ENCODE measurements around the gene ZNF750. TPM values are rescaled to one million over a fixed set of nuclear protein-coding genes. Genes with fewer than 3 reads are reported as not detected.

ZNF750 gene
- polyA plus RNA-seq, 12 donors: 0.10 to 38.6 (median 0.24) TPM; not detected in 2

DNA sequence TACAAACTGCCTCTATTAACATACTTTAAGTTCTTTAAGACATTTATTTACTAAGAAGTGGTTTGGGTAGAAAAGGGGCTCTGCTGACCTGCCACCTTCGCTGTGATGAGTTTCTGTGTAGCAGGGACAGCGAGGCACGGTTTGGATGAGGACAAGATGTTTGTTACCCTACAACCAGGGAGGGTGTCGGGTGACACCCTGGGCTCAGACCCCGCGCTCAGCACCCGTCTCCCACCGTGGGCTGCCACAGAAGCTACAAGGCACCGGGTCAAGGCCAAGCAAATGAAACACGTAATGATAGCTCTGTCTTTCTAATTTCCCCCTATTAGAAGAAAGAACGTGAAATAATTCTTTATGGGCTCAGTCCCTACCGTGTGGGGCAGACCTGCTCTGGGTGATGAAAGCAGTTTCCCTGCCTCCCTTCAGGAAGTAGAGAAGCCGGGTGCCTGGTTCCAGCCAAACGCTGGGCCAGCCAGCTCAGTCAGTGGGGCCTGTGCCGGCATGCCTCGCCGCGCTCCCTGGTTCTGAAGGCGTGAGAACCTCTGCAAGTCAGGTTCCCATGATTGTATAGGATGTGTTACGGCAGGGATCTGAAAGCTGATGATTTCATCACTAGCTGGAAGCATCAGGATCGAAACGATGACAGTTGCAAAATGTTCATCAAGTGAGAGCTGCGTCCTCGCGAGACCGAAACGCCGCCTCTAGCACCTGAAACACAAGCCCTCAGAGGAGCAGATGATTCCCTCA, 3.9 kb downstream of the ZNF750 start:
- DNase-seq: no peak

GRCh38 chr17:82835122-82835521, 4.7 kb downstream of the ZNF750 start:
- no peak for DNase-seq

- DNase-seq: no peak
Measured at GRCh38 chr17:82832881-82833475, 6.8 kb downstream of the ZNF750 start.

- no peak for DNase-seq
Measured at GRCh38 chr17:82832411-82832810, 7.4 kb downstream of the ZNF750 start.

DNA sequence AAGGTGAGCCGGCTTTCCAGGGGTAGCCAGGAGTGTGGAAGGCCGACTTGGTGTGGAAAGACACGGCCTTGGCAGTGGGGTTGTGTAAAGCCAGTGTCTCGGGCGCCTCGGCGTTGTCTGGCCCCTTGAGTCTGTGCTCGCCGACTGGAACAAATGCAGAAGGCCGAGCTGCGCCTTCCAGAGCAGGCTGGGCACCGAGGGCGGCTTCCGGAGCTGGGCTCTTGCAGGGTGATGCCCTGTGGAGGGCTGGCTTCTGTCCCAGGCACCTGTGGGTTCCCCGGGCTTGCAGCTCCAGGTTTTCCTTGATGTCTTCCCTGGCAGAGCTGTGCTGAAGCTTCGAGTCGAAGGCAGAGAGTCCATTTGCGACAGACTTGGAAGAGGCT, 8.0 kb downstream of the ZNF750 start:
- DNase-seq: no peak

GRCh38 chr17:82831041-82831817, 8.6 kb downstream of the ZNF750 start:
- DNase-seq: no peak

- DNase-seq: peak; percentile 49
Measured at GRCh38 chr17:82830249-82830661, 9.6 kb downstream of the ZNF750 start.

DNA sequence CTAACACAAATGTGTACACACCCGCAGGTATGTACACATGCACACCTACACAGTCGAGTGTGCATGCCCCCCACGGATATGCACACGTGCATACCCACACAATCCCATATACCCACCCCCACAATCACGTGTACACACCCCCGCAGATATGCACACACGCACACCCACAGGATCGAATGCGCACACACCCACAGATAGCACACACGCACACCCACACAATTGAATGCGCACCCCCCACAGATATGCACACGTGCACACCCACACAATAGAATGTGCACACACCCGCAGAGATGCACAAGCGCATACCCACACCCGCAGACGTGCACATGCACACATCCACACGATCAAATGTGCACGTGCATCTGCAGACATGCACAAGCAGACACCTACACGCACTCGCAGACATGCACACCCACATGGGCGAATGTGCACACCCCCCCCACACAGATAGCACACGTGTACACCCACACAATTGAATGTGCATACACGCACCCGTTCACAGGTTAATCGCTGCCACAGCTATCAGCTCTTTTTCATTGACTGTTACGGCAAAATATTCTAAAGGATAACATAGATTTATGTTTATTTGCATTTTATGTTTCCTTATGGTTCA, 10.8 kb downstream of the ZNF750 start:
- DNase-seq: no peak

GRCh38 chr17:82826956-82827355, 12.9 kb downstream of the ZNF750 start:
- DNase-seq: no peak

DNA sequence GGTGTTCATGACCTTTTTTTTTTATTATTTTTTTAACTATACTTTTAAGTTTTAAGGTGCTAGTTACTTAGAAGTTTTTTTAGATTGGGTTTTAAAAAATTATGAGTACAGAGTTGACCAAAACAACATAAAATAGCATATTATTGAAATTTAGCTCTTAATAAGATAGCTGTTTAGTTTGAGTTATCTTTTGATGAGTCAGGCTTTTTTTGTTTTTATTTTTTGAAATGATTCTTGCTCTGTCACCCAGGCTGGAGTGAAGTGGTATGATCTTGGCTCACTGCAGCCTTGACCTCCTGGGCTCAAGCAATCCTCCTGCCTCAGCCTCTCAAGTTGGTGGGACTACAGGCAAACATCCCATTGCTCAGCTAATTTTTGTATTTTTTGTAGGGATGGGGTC, 13.6 kb downstream of the ZNF750 start:
- no peak for DNase-seq

- no peak for DNase-seq
Measured at GRCh38 chr17:82825540-82826124, 14.2 kb downstream of the ZNF750 start.

DNA sequence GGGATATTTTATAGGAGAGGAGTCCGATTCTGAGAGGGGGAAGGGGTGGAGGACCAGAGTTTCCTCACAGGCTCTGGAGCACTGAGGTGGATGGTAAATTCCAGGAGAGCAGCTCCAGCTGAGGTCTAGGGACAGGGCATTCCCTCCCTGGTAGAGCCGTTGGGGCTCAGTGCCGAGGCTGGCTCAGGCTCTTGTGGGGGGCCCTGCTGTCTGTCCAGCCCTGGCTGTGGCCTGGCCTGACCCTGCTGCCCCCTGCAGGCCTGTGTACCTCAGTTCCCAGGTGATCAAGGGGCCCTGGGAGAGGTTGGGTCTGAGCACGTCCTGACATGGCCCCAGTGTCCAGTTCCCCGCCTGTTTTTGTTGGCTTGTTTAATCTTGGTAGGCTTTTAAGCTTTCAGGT, 16.8 kb downstream of the ZNF750 start:
- no peak for DNase-seq

DNA sequence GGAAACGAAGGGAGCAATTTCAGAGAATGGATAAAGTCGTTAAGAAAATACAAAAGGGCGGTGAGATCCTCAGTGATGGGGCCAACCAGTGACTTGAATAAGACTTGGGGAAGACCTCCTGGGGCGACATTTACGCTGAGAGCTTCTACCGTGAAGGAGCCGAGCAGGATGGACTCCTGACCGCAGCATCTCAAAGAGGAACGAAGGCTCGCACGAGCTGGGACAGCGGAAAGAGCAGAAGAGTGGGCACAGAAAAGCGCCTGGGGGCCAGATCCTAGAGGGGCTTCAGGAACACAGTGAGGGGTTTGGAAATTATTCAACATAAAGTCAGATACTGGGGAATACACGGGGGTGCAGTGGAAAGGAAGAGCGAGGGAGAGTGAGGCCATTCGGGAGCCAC, 17.5 kb downstream of the ZNF750 start:
- no peak for DNase-seq

GRCh38 chr17:82821554-82821953, 18.3 kb downstream of the ZNF750 start:
- no peak for DNase-seq

- DNase-seq: no peak
Measured at GRCh38 chr17:82820278-82821251, 19.3 kb downstream of the ZNF750 start.

GRCh38 chr17:82817947-82818346, 21.9 kb downstream of the ZNF750 start:
- DNase-seq: no peak

DNA sequence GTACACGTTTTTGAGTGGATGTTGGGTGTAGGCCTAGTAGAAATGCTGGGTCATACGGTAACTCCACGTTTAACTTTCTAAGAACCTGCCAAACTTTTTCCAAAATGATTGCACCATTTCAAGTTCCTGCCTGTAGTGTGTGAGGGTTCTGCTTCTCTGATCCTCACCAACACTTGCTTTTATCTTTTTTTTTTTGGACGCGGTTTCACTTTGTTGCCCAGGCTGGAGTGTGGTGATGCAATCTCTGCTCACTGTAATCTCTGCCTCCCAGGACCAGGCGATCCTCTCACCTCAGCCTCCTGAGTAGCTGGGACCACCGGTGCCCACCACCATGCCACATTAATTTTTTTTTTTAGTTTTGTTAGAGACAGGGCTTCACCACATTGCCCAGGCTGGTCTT, 23.5 kb downstream of the ZNF750 start:
- no peak for DNase-seq

DNA sequence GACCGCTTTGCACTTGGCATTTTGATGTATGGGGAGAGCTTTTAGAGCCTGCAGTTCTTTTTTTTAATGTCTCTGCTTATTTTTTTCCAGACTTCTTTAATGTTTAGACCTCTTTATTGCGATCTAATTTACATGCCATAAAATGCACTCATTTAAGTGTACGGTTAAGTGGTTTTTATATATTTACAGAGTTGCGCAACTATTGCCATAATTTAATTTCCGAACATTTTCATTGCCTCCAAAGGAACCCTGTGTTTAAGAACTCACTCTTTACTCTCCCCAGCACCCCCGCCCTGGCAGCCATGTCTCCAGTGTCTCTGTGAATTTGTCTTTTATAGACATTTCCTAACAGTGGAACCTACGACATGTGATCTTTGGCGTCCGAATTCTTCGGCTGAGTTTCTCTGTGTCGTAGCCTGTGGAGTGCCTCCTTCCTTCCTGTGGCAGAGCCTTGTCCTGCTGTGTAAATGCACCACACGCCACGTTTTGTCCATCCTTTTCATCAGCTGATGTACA, 24.0 kb downstream of the ZNF750 start:
- no peak for DNase-seq

DNA sequence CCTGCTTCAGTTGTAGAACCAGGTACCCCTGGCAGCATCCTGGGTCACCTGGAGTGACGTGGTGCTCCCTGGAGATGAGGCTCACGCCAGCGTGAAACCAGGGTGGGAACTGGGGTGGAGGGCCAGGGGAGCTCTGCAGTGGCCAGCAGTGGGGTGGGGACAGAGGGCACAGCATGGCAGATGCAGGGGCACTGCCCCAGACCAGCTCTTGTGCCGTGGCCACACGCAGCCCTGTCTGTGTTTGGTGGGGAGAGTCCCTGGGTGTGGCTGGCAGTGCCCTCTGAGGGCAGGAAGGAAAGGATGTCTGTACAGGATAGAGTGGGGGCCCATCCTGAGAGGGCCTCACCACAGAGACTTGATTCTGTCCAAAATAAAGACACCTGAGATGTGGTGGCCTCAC, 24.5 kb downstream of the ZNF750 start:
- DNase-seq: no peak

GRCh38 chr17:82814834-82815233, 25.0 kb downstream of the ZNF750 start:
- no peak for DNase-seq
